GM13977 (cell line): Measurements from ENCODE around the gene SPRR2F.

Experiments used
- DNase-seq: peaks from one replicate; pipeline ENCODE4 v3.0.0; 2012; ENCODE audit warnings: low spot score
- in situ Hi-C: fragments of 300-500 bp; cut with MboI; formaldehyde crosslinking; loops from one replicate; pipeline ENCODE4 v1.12.0; 2022; ENCODE audit warnings: low sequenced_read_pairs, low pct_unique_long_range_greater_than_20kb, mixed read lengths, inconsistent platforms; ENCODE audit not compliant: unreplicated experiment
- TF ChIP-seq, protein P1 (sequence below): IDR thresholded peaks from 2 replicates; pipeline ENCODE4 v1.5.1; 2012; ENCODE audit warnings: mild to moderate bottlenecking, control low read depth; ENCODE audit not compliant: insufficient read depth; ENCODE audit errors: extremely low read depth, missing control alignments

SPRR2F gene

DNA sequence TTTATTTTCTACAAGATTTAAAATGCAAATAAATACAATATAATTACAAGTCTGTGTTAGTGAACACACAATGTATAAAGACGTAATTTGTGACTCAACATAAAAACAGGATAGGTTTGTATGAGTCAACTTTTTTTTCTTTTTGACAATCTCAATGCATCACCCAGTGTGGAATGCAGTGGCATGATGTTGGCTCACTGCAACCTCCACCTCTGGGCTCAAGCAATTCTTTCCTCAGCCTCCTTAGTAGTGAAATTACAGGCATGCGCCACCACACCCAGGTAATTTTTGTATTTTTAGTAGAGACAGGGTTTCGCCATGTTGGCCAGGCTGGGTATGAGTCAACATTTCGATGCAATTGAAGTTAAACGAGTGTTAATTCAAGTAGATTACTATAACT is 13.1 kb downstream of the SPRR2F start:
- in situ Hi-C loops = no loop called here
- TF ChIP-seq, protein P1, sequence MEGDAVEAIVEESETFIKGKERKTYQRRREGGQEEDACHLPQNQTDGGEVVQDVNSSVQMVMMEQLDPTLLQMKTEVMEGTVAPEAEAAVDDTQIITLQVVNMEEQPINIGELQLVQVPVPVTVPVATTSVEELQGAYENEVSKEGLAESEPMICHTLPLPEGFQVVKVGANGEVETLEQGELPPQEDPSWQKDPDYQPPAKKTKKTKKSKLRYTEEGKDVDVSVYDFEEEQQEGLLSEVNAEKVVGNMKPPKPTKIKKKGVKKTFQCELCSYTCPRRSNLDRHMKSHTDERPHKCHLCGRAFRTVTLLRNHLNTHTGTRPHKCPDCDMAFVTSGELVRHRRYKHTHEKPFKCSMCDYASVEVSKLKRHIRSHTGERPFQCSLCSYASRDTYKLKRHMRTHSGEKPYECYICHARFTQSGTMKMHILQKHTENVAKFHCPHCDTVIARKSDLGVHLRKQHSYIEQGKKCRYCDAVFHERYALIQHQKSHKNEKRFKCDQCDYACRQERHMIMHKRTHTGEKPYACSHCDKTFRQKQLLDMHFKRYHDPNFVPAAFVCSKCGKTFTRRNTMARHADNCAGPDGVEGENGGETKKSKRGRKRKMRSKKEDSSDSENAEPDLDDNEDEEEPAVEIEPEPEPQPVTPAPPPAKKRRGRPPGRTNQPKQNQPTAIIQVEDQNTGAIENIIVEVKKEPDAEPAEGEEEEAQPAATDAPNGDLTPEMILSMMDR = no peak
- no peak for DNase-seq

DNA sequence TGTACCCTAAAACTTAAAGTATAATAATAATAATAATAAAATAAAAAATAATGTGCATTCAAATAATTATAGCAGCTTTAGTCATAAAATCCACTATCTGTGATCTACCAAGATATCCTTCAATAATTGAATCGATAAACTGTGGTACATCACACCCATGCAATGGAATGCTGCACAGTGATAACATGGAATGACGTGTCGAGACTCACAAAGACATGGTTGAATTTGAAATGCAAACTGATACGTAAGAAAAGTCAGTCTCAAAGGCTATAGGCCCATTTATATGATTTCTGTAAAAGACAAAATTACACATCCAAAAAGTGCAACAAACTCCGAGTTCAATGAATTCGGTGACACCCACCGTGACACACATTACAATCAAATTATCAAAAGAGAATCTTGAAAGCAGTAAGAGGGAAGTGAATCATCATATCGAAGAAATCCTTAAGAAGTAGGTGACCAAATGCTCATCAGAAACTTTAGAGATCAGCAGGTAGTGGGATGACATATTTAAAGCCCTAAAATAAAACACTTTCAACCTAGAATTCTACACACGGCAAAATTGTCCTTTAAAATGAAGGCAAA is 13.8 kb downstream of the SPRR2F start:
- DNase-seq = no peak
- TF ChIP-seq, protein P1 = no peak
- in situ Hi-C loops = no loop called here

DNA sequence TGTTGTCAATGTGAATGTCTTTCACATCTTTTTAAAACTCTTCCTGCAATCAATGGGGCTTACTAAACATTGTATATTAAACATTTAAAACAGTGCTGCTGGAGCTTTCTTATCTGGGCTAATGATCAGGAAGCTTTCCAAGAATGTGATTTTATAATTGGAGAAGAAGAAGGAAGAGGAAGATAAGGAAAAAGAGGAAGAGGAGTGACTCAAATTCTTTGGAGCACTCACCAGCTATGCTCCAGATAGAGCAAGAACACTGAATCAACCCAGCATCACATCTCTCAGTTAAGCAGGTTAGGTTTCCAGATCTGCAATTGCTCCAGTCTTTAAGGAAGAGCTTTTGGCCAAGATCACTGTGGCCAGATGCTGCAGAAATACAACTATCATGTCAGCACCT is 17.6 kb downstream of the SPRR2F start:
- in situ Hi-C loops = no loop called here
- TF ChIP-seq, protein P1 = no peak
- no peak for DNase-seq

DNA sequence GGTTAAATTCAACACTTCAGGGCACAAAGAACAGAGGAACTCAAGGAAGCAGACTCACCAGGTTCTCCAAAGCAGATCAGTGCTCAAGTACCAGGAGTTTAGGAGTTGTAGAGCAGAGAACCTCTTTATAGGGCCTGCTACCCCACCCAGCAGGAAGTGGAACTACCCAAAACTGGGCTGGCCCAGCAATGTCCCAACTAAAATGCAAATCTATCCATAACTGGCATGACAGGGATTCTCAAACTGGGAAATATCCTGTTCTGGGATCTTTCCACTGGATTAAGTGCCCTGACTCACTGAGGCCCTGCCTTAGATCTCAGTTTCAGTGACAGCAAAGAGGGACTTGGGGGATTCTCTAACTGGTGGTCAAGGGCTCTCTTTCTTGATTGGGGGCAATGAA is 18.9 kb downstream of the SPRR2F start, which contains the start of gene SPRR2E:
Gene SPRR2E (minus strand): TSS at position 101 of the 400 bp plus-strand sequence. CDS start 775 bp downstream, outside the sequence.
- in situ Hi-C loops = no loop called here
- no peak for DNase-seq
- TF ChIP-seq, protein P1 = no peak

DNA sequence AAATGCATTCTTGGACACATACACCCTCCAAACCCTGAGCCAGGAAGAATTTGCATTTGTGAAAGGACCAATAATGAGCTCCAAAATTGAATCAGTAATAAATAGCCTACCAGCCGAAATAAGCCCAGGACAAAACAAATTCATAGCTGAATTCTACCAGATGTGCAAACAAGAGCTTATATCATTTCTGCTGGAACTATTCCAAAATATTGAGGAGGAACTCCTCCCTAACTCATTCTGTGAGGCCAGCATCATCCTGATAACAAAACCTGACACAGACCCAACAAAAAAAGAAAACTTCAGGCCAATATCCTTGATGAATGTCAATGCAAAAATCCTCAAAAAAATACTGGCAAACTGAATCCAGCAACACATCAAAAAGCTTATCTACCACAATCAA is 25.7 kb downstream of the SPRR2F start:
- TF ChIP-seq, protein P1 = no peak
- in situ Hi-C loops = no loop called here
- no peak for DNase-seq

DNA sequence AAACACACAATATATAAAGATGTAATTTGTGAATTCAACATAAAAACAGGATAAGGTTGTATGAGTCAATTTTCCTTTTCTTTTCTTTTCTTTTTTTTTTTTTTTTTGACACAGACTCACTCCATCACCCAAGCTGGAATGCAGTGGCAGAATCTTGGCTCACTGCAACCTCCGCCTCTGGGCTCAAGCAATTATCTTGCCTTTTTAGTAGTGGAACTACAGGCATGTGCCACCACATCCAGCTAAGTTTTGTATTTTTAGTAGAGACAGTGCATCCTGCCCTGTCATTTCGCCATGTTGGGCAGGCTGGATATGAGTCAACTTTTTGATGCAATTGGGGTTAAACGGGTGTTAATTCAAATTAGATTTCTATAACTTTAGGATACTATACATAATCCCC is 31.6 kb downstream of the SPRR2F start:
- in situ Hi-C loops = no loop called here
- DNase-seq = no peak
- TF ChIP-seq, protein P1 = no peak
